Vagina (tissue), 2 donors: Measurements from ENCODE around the gene GPR137B.

Source experiments
- POLR2A ChIP-seq, 2 donors: fragments of 450-650 bp; IDR thresholded peaks; one replicate each; pipeline ENCODE4 v1.6.1; 2017; ENCODE audit warnings: antibody characterized with exemption in 2 of 2, mild to moderate bottlenecking in 2 of 2, moderate library complexity in 2 of 2
- TF ChIP-seq, protein P1 (sequence below), 3 experiments: fragments of 450-650 bp in 2 of 3; fragments of 200-600 bp in 1 of 3; sonication (generic) in 1 of 3; IDR thresholded peaks; one replicate each; pipeline ENCODE4 v1.5.1; 2017 to 2019; ENCODE audit warnings: antibody characterized with exemption in 3 of 3, mild to moderate bottlenecking in 2 of 3, moderate library complexity in 2 of 3

- no peak for TF ChIP-seq POLR2A (IDR thresholded peaks at IDR 0.05)
- TF ChIP-seq, protein P1, sequence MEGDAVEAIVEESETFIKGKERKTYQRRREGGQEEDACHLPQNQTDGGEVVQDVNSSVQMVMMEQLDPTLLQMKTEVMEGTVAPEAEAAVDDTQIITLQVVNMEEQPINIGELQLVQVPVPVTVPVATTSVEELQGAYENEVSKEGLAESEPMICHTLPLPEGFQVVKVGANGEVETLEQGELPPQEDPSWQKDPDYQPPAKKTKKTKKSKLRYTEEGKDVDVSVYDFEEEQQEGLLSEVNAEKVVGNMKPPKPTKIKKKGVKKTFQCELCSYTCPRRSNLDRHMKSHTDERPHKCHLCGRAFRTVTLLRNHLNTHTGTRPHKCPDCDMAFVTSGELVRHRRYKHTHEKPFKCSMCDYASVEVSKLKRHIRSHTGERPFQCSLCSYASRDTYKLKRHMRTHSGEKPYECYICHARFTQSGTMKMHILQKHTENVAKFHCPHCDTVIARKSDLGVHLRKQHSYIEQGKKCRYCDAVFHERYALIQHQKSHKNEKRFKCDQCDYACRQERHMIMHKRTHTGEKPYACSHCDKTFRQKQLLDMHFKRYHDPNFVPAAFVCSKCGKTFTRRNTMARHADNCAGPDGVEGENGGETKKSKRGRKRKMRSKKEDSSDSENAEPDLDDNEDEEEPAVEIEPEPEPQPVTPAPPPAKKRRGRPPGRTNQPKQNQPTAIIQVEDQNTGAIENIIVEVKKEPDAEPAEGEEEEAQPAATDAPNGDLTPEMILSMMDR (IDR thresholded peaks at IDR 0.05), result no peak
Observed at GRCh38 chr1:236172041-236172579, 29.8 kb downstream of the GPR137B start.
